ENCODE results near the gene TRIM7. TPM values are rescaled to one million over a fixed set of nuclear protein-coding genes. Genes with fewer than 3 reads are reported as not detected.
"Not testable (repeated sequence)": the region's sequence is repeated elsewhere in the genome, so short reads cannot be mapped to it uniquely, and the experiment has no call there.

Gene TRIM7
- total RNA-seq, 1 donor from 2014 or later: 4.0 TPM

- TF ChIP-seq CTCF (IDR thresholded peaks at IDR 0.05): no peak
- Mint-ChIP-seq H3K4me1 (ENCODE audit: unreplicated experiment) (peaks cover 18% of the 10 kb centered on the region), H3K4me3 (ENCODE audit: unreplicated experiment) (no peak overlapping the region), H3K36me3 (ENCODE audit: unreplicated experiment) (no peaks in the 10 kb centered on the region), H3K27me3 (ENCODE audit: unreplicated experiment) (peaks cover 3% of the 10 kb centered on the region), H3K27ac (ENCODE audit: unreplicated experiment) (no peak overlapping the region), H3K9me3 (ENCODE audit: unreplicated experiment) (no peaks in the 10 kb centered on the region)
- no peak for DNase-seq (ENCODE audit: extremely low spot score, unreplicated experiment)
Observed at GRCh38 chr5:181212934-181213333, 7.9 kb upstream of the TRIM7 start.

- Mint-ChIP-seq H3K27ac (ENCODE audit: unreplicated experiment) (no peak overlapping the region), H3K4me3 (ENCODE audit: unreplicated experiment) (no peak overlapping the region), H3K4me1 (ENCODE audit: unreplicated experiment) (peaks cover 11% of the 10 kb centered on the region), H3K27me3 (ENCODE audit: unreplicated experiment) (peaks cover 3% of the 10 kb centered on the region), H3K9me3 (ENCODE audit: unreplicated experiment) (no peaks in the 10 kb centered on the region), H3K36me3 (ENCODE audit: unreplicated experiment) (no peaks in the 10 kb centered on the region)
- DNase-seq (ENCODE audit: extremely low spot score, unreplicated experiment): no peak
- no peak for TF ChIP-seq CTCF (IDR thresholded peaks at IDR 0.05)
Observed at GRCh38 chr5:181212080-181212479, 7.1 kb upstream of the TRIM7 start.

- H3K9me3 Mint-ChIP-seq (ENCODE audit: unreplicated experiment): no peaks in the 10 kb centered on the region
- no peak for DNase-seq (ENCODE audit: extremely low spot score, unreplicated experiment)
- TF ChIP-seq CTCF (IDR thresholded peaks at IDR 0.05): no peak
- no peaks in the 10 kb centered on the region for H3K36me3 Mint-ChIP-seq (ENCODE audit: unreplicated experiment)
- no peak overlapping the region for H3K4me3 Mint-ChIP-seq (ENCODE audit: unreplicated experiment)
- H3K27ac Mint-ChIP-seq (ENCODE audit: unreplicated experiment): no peak overlapping the region
- H3K4me1 Mint-ChIP-seq (ENCODE audit: unreplicated experiment): peaks cover 14% of the 10 kb centered on the region
- peaks cover 3% of the 10 kb centered on the region for H3K27me3 Mint-ChIP-seq (ENCODE audit: unreplicated experiment)
Observed at GRCh38 chr5:181211208-181211607, 6.2 kb upstream of the TRIM7 start.

- not testable (repeated sequence) for H3K27me3 Mint-ChIP-seq (ENCODE audit: unreplicated experiment); H3K9me3 Mint-ChIP-seq (ENCODE audit: unreplicated experiment); H3K4me3 Mint-ChIP-seq (ENCODE audit: unreplicated experiment); DNase-seq (ENCODE audit: extremely low spot score, unreplicated experiment); H3K36me3 Mint-ChIP-seq (ENCODE audit: unreplicated experiment); H3K27ac Mint-ChIP-seq (ENCODE audit: unreplicated experiment)
- peaks cover 18% of the 10 kb centered on the region for H3K4me1 Mint-ChIP-seq (ENCODE audit: unreplicated experiment)
Observed at GRCh38 chr5:181210698-181211097, 5.7 kb upstream of the TRIM7 start.

- not testable (repeated sequence) for DNase-seq (ENCODE audit: extremely low spot score, unreplicated experiment); H3K27ac Mint-ChIP-seq (ENCODE audit: unreplicated experiment); H3K36me3 Mint-ChIP-seq (ENCODE audit: unreplicated experiment); H3K9me3 Mint-ChIP-seq (ENCODE audit: unreplicated experiment); H3K27me3 Mint-ChIP-seq (ENCODE audit: unreplicated experiment); H3K4me3 Mint-ChIP-seq (ENCODE audit: unreplicated experiment)
- peaks cover 20% of the 10 kb centered on the region for H3K4me1 Mint-ChIP-seq (ENCODE audit: unreplicated experiment)
Observed at GRCh38 chr5:181210148-181210547, 5.2 kb upstream of the TRIM7 start.

- not testable (repeated sequence) for H3K27me3 Mint-ChIP-seq (ENCODE audit: unreplicated experiment); H3K9me3 Mint-ChIP-seq (ENCODE audit: unreplicated experiment); H3K36me3 Mint-ChIP-seq (ENCODE audit: unreplicated experiment); H3K27ac Mint-ChIP-seq (ENCODE audit: unreplicated experiment); DNase-seq (ENCODE audit: extremely low spot score, unreplicated experiment); H3K4me3 Mint-ChIP-seq (ENCODE audit: unreplicated experiment)
- H3K4me1 Mint-ChIP-seq (ENCODE audit: unreplicated experiment): peaks cover 23% of the 10 kb centered on the region
Observed at GRCh38 chr5:181209006-181209405, 4.0 kb upstream of the TRIM7 start.

GRCh38 chr5:181207960-181208253 lies 2.9 kb upstream of the TRIM7 start:
- Mint-ChIP-seq H3K4me3 (ENCODE audit: unreplicated experiment) (peak overlapping the region; percentile 87), H3K9me3 (ENCODE audit: unreplicated experiment) (no peaks in the 10 kb centered on the region), H3K36me3 (ENCODE audit: unreplicated experiment) (no peaks in the 10 kb centered on the region), H3K27me3 (ENCODE audit: unreplicated experiment) (no peaks in the 10 kb centered on the region), H3K4me1 (ENCODE audit: unreplicated experiment) (peaks cover 24% of the 10 kb centered on the region), H3K27ac (ENCODE audit: unreplicated experiment) (peak overlapping the region; percentile 93)
- DNase-seq (ENCODE audit: extremely low spot score, unreplicated experiment): no peak
- no peak for TF ChIP-seq CTCF (IDR thresholded peaks at IDR 0.05)

Measured in osteocyte (in vitro differentiated cells).